CD4-positive, alpha-beta T cell treated with Interleukin-12 subunit alpha and Interleukin-12 subunit beta, for 1 hour (primary cell): Measurements from ENCODE around the gene ZFPL1.

Source experiments
- DNase-seq: peaks from one replicate; pipeline ENCODE4 v3.0.0-alpha.2; 2020

Gene ZFPL1

DNA sequence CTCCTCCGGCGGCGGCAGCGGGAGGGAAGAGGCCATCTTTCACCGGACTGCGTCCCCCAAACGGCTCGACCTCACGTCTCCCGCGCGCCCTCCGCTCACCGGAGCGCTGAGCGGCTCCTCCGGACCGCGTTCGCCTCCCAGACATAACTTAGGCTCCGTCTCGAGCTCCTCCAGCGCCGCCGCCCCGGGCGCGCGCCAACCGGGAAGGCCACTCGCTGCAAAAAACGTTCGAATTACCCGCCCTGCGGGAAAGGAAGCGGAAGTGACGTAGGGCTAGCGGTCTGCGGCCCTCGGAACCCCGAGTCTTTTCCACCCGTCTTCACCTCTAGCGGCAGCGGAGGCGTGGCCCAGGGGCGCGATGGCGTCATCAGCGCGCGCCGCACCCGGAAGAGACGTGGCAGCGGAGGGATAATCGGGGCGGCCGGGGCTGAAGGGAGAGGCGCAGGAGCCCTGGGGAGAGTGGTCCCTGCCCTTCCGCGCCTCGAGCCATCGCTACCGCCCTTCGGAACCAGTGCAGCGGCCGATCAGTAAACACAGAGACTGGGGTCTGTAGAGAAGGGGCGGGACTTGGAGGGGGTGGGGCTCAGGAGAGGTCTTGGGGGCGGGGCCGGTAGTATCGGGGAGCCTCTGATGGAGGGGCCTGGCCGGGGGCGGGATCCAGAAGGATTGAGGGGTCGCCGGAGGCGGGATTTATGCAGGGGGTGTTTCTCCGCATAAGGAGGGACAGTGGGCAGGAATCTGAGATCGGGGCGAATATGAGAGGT, at the start of gene ZFPL1, which contains the start of gene CDCA5:
ZFPL1 (plus strand) TSS at position 389 of the 764 bp plus-strand sequence. CDS start 477 bp downstream, outside the sequence.
CDCA5 (minus strand) TSS at position 207 of the 764 bp plus-strand sequence; CDS start at position 145, 62 bp downstream.
- peak; percentile 97 for DNase-seq

DNA sequence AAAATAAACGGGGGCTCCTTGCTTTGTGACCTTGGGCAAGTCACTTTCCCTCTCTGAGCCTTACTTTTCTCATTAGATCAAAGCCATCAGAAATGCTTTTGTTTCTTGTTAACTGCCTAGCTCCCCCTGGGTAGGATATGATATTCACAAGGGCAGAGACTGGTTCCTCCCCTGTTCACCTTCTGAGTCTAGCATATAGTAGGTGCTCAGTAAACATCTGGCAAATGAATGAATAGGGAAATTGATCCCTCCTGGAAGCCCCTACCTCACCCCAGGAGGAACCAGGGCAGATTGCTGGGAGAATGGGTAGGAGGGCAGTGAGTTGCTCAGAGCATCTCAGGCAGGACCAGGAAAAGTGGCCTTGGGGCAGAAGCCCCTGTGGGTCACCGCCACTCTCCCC, 49.6 kb upstream of the ZFPL1 start:
- DNase-seq: no peak

GRCh38 chr11:65035579-65035978, 48.4 kb upstream of the ZFPL1 start:
- no peak for DNase-seq

DNA sequence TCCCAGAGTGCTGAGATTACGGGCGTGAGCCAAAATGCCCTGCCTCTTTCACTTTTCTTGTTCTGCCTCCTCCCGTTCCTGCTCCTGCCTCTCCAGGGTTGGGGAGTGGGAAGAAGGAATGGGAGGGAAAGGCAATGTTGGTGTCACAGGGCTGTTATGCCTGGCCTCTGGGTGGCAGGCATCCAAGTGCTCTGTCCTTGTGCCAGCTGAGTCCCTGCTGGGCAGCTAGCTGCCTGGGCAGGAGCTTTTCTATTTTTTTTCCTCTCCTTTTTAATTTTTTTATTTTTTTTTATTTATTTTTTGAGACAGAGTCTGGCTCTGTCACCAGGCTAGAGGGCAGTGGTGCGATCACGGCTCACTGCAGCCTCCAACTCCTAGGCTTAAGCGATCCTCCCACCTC, 47.1 kb upstream of the ZFPL1 start:
- no peak for DNase-seq

- no peak for DNase-seq
These were observed 43.5 kb upstream of the ZFPL1 start for GRCh38 chr11:65040520-65040846.

DNA sequence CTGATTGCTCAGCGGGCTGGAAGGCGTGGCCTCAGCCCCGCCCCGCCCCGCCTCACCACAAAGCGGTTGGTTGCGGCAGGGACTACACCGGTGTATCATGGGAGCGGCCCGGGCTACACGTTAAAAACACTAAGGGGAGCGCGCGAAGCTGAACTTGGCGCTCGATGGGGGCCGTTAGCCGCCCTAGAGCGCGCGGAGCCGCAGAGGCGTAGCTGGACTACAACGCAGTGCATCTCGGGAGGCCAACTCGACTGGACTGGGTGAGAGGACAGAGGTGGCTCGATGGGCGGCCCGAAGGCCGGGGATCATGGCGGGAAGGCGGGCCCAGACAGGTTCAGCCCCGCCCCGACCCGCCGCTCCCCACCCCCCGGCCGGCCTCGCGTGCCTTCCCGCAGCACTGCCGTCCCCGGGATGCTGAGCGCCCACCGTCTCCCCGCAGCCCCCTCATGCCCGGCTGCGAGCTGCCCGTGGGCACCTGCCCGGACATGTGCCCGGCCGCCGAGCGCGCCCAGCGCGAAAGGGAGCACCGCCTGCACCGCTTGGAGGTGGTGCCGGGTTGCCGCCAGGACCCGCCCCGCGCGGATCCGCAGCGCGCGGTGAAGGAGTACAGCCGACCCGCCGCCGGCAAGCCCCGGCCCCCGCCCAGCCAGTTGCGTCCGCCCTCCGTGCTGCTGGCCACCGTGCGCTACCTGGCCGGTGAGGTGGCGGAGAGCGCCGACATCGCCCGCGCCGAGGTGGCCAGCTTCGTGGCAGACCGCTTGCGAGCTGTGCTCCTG, 43.0 kb upstream of the ZFPL1 start, which contains the start of gene SAC3D1:
SAC3D1 (plus strand) TSS at position 364 of the 776 bp plus-strand sequence; CDS start at position 447, 83 bp downstream.
- peak; percentile 89 for DNase-seq

DNA sequence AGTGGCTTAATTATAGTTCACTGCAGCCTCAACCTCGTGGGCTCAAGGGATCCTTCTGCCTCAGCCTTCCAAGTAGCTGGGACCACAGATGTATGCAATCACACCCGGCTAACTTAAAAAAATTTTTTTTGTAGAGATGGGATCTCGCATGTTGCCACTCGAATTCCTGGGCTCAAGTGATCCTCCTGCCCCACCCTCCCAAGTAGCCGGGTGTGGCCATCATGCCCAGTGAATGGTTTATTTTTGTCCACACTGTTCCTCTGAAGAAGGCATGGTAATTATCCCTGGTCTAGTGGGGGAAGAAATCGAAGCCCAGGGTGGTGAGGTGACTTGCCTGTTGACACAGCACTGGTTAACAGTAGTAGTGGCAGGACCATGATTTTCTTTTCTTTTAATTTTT, 41.1 kb upstream of the ZFPL1 start:
- DNase-seq: no peak

- DNase-seq: no peak
These were observed 40.0 kb upstream of the ZFPL1 start for GRCh38 chr11:65043881-65044501.

DNA sequence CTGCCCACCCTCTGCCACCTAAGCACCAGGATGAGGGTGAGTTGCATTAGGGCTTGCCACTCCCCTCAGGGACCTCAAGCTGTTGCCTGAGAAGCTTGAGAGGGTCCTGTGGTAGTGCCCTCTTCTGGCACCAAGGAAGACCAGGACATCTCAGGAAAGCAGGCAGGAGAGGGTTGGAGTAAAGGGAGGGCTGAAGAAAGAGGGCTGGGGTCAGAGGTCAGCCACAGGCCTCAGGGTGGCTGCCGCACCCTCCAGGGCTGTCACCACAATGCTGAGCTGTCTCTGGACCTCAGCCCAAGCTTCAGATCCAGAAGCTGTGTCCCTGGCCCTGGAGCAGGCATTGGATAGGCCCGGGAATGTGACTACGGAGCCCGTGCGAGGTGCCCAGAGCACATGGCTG, 39.0 kb upstream of the ZFPL1 start:
- DNase-seq: no peak

GRCh38 chr11:65045728-65046127, 38.3 kb upstream of the ZFPL1 start:
- no peak for DNase-seq

DNA sequence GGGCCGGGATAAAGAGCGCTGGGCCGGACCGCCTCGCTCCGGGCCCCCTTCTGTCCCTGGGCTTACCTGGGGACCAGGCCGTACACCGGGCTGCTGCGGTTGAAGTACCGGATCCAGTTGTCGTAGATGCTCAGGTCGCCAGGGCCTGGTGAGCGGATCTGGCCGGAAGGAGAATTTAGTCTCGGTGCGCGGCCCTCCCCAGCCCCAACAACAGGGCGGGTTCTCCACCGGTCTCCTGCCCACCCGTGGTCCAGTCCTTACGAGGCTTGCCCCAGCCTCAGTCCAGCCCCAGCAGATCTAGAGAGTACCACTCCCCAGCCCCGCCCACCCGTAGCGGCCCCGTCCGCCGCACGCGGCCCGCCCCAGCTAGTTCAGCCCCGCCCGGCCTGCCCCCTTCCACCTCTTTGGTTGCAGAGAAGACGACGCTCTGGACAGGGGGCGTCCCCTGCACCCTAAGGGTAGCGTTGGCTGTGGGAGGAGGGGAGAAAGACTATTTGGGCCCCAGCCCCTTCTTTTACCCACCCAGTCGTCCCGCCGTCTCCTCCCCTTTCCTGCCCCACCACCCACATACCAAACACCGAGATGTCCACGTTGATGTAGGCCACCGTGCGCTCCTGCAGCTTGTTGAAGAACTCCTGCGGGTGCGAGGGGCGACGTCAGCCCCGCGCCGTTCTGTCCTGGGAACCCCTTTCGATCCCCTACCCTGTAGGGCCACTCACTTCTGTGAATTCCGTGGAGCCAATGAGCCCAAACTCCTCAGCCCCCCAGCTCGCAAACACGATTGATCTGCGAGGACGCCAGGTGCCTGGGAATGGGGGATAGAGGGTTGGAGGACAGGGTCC, 36.2 kb upstream of the ZFPL1 start:
- peak; percentile 17 for DNase-seq

- no peak for DNase-seq
These were observed 32.6 kb upstream of the ZFPL1 start for GRCh38 chr11:65051398-65051858.

- peak; percentile 31 for DNase-seq
These were observed 30.1 kb upstream of the ZFPL1 start for GRCh38 chr11:65053827-65054508.

DNA sequence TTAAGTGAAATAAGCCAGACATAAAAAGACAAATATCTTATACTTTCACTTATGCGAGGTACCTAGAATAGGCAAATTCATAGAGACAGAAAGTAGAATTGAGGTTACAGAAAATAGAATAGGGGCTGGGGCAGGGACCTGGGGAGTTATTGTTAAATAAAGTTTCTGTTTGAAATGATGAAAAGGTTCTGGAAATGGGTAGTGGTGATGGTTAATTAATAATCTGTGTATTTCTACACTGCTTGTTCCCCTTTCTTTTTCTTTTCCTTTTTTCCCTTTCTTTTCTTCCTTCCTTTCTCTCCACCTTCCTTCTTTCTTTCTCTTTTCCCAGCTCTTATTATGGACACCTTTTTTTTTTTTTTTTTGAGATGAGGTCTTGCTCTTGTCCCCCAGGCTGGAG, 28.5 kb upstream of the ZFPL1 start:
- no peak for DNase-seq

GRCh38 chr11:65056999-65057398, 27.0 kb upstream of the ZFPL1 start:
- DNase-seq: no peak

DNA sequence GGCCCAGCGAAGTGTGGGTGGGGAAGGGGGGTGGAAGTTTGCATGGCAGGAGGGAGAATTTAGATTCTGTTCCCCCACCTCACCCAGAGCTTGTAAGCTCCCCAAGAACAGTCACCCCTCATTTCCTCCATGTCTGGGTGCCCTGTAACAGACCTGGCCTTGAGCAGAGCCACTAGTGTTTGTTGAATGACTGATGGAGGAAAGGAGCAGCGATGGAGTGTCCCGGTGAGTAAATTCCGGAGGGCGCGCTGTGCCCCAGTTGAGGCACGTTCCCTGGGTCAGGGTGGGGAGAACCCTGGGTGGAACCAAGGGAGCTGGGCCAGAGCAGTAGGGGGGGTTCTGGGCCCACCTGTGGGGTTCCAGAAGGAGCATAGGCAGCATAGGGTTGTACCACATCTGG, 26.5 kb upstream of the ZFPL1 start:
- DNase-seq: no peak

- no peak for DNase-seq
These were observed 26.0 kb upstream of the ZFPL1 start for GRCh38 chr11:65058012-65058411.

DNA sequence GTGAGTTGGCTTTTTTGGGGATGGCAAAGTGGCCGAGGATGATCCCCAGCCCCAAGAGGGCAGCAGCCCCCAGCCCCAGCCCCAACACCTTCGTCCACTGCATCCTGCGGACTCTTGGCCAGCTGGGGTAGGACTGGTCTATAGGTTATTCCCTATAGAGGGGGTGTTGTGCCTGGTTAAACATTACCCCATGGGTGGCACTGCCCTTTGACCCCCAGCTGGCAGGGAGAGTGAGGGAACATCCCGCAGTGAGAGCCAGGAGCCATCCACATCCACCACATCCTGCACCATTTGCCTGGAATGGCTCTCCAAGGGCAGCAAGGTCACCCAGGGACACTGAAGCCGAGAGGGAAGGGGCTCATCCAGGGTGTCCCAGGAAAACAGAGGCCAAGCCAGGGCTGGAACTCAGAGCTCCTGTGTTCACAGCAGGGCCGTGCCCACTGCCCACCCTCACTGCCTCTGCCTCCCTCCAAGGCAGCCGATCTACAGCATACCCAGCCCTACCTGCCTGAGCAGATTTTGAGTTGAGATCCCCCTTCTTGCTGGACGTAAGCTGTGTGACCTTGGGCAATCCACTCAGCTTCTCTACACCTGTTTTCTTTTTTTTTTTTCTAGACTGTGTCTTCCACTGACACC, 25.5 kb upstream of the ZFPL1 start, which contains the start of gene NAALADL1:
NAALADL1 (minus strand) TSS at position 135 of the 636 bp plus-strand sequence; CDS start at position 103, 32 bp downstream.
- DNase-seq: no peak

- DNase-seq: no peak
These were observed 24.5 kb upstream of the ZFPL1 start for GRCh38 chr11:65059523-65059922.

GRCh38 chr11:65059959-65060824, 23.8 kb upstream of the ZFPL1 start:
- no peak for DNase-seq
